Thyroid gland (tissue), 4 donors: ENCODE data around the gene CHN2.

Experiments
- CTCF ChIP-seq, 6 experiments: fragments of 200-600 bp in 3 of 6; fragments of 450-650 bp in 3 of 6; sonication (generic) in 3 of 6; IDR thresholded peaks; one replicate each; pipeline ENCODE4 v1.5.1; 2016 to 2019; ENCODE audit warnings: antibody characterized with exemption in 6 of 6, mild to moderate bottlenecking in 2 of 6, inconsistent platforms in 1 of 6, moderate library complexity in 1 of 6
- POLR2A ChIP-seq, 2 donors: fragments of 450-650 bp; IDR thresholded peaks; one replicate each; pipeline ENCODE4 v1.6.1; 2017; ENCODE audit warnings: antibody characterized with exemption in 2 of 2, mild to moderate bottlenecking in 2 of 2, moderate library complexity in 1 of 2

GRCh38 chr7:29422829-29423228, 228.3 kb downstream of the CHN2 start:
- TF ChIP-seq POLR2A (IDR thresholded peaks at IDR 0.05): no peak
- TF ChIP-seq CTCF (IDR thresholded peaks at IDR 0.05): no peak
